Measurements from ENCODE around the gene AFF3.
"Not testable (repeated sequence)": the region's sequence is repeated elsewhere in the genome, so short reads cannot be mapped to it uniquely, and the experiment has no call there.

The AFF3 gene

GRCh38 chr2:100145893-100146656 lies 3.7 kb upstream of the AFF3 start:
- DNase-seq, result no peak

- no peak for DNase-seq
Measured at GRCh38 chr2:100143286-100143685, 896 bp upstream of the AFF3 start.

- no peak for DNase-seq
Measured at GRCh38 chr2:100141906-100142305, 484 bp downstream of the AFF3 start.

- no peak for DNase-seq
Measured at GRCh38 chr2:100140582-100140981, 1.8 kb downstream of the AFF3 start.

GRCh38 chr2:100137866-100138570 lies 4.4 kb downstream of the AFF3 start:
- peak; percentile 68 for DNase-seq

- no peak for DNase-seq
Measured at GRCh38 chr2:100137318-100137717, 5.1 kb downstream of the AFF3 start.

GRCh38 chr2:100136310-100136709 lies 6.1 kb downstream of the AFF3 start:
- DNase-seq, result no peak

GRCh38 chr2:100135415-100135814 lies 7.0 kb downstream of the AFF3 start:
- DNase-seq, result no peak

GRCh38 chr2:100130595-100131391 lies 11.6 kb downstream of the AFF3 start:
- no peak for DNase-seq

- DNase-seq, result no peak
Measured at GRCh38 chr2:100126897-100127401, 15.4 kb downstream of the AFF3 start.

GRCh38 chr2:100126201-100126600 lies 16.2 kb downstream of the AFF3 start:
- DNase-seq, result no peak

GRCh38 chr2:100125626-100126025 lies 16.8 kb downstream of the AFF3 start:
- DNase-seq, result no peak

- no peak for DNase-seq
Measured at GRCh38 chr2:100124761-100125160, 17.6 kb downstream of the AFF3 start.

- no peak for DNase-seq
Measured at GRCh38 chr2:100121124-100121718, 21.2 kb downstream of the AFF3 start.

- DNase-seq, result no peak
Measured at GRCh38 chr2:100119235-100119634, 23.2 kb downstream of the AFF3 start.

GRCh38 chr2:100113990-100114433 lies 28.4 kb downstream of the AFF3 start:
- DNase-seq, result no peak

- no peak for DNase-seq
Measured at GRCh38 chr2:100110614-100111000, 31.8 kb downstream of the AFF3 start.

GRCh38 chr2:100109986-100110613 lies 32.3 kb downstream of the AFF3 start:
- no peak for DNase-seq

- not testable (repeated sequence) for DNase-seq
Measured at GRCh38 chr2:100108648-100109020, 33.8 kb downstream of the AFF3 start.

- DNase-seq, result no peak
Measured at GRCh38 chr2:100107906-100108647, 34.3 kb downstream of the AFF3 start.

- no peak for DNase-seq
Measured at GRCh38 chr2:100107440-100107839, 35.0 kb downstream of the AFF3 start.

GRCh38 chr2:100106460-100106859 lies 35.9 kb downstream of the AFF3 start:
- no peak for DNase-seq
